ENCODE results near the gene COMTD1.

Gene COMTD1

GRCh38 chr10:75245354-75246250, 9.8 kb upstream of the COMTD1 start:
- no peak for DNase-seq

- DNase-seq: no peak
Measured at GRCh38 chr10:75244487-75245353, 9.0 kb upstream of the COMTD1 start.

GRCh38 chr10:75243426-75243825, 7.7 kb upstream of the COMTD1 start:
- no peak for DNase-seq

- no peak for DNase-seq
Measured at GRCh38 chr10:75240329-75241076, 4.7 kb upstream of the COMTD1 start.

- no peak for DNase-seq
Measured at GRCh38 chr10:75239096-75239790, 3.5 kb upstream of the COMTD1 start.

GRCh38 chr10:75238182-75239095, 2.7 kb upstream of the COMTD1 start:
- no peak for DNase-seq

GRCh38 chr10:75236178-75236825, 545 bp upstream of the COMTD1 start:
- DNase-seq: no peak

GRCh38 chr10:75234683-75235374, 928 bp downstream of the COMTD1 start:
- DNase-seq: peak; percentile 49

GRCh38 chr10:75234017-75234682, 1.6 kb downstream of the COMTD1 start:
- peak; percentile 99 for DNase-seq

GRCh38 chr10:75233444-75234016, 2.2 kb downstream of the COMTD1 start:
- DNase-seq: peak; percentile 31

GRCh38 chr10:75231672-75232581, 3.8 kb downstream of the COMTD1 start:
- no peak for DNase-seq

- DNase-seq: peak; percentile 96
Measured at GRCh38 chr10:75230600-75231038, 5.1 kb downstream of the COMTD1 start.

GRCh38 chr10:75229971-75230370, 5.8 kb downstream of the COMTD1 start:
- no peak for DNase-seq

- no peak for DNase-seq
Measured at GRCh38 chr10:75228834-75229233, 6.9 kb downstream of the COMTD1 start.

GRCh38 chr10:75228278-75228677, 7.5 kb downstream of the COMTD1 start:
- DNase-seq: no peak

- DNase-seq: no peak
Measured at GRCh38 chr10:75226656-75227055, 9.1 kb downstream of the COMTD1 start.

GRCh38 chr10:75226095-75226494, 9.7 kb downstream of the COMTD1 start:
- DNase-seq: no peak

GRCh38 chr10:75223507-75223906, 12.2 kb downstream of the COMTD1 start:
- no peak for DNase-seq

Data from stimulated activated CD8-positive, alpha-beta memory T cell treated with anti-CD3 and anti-CD28 coated beads, Interleukin-4, amount 100 ng/mL, for 48 hours (primary cell).